KMS-11 (cell line): ENCODE results near the gene ACTA2.

Source experiments
- H2AFZ ChIP-seq: fragments of 200-600 bp; sonication (generic); 2 replicates; pipeline ENCODE4 v1.6.1; 2016; ENCODE audit warnings: antibody characterized with exemption, mixed run types, low read depth
- H3K27ac ChIP-seq: fragments of 200-600 bp; sonication (generic); 2 replicates; pipeline ENCODE4 v1.6.1; 2016; ENCODE audit warnings: mild to moderate bottlenecking, mixed run types
- H3K27me3 ChIP-seq: fragments of 200-600 bp; sonication (generic); 2 replicates; pipeline ENCODE4 v1.6.1; 2017; ENCODE audit warnings: mild to moderate bottlenecking, low read depth, mixed run types, moderate library complexity; ENCODE audit not compliant: insufficient read depth
- H3K36me3 ChIP-seq: fragments of 200-600 bp; sonication (generic); 2 replicates; pipeline ENCODE4 v1.6.1; 2017; ENCODE audit warnings: mild to moderate bottlenecking, mixed run types; ENCODE audit not compliant: insufficient read depth
- H3K4me1 ChIP-seq: fragments of 200-600 bp; sonication (generic); 2 replicates; pipeline ENCODE4 v1.6.1; 2016; ENCODE audit warnings: mild to moderate bottlenecking, low read depth, mixed run types; ENCODE audit not compliant: poor library complexity, severe bottlenecking
- H3K4me2 ChIP-seq: fragments of 200-600 bp; sonication (generic); 2 replicates; pipeline ENCODE4 v1.7.0; 2016; ENCODE audit warnings: mild to moderate bottlenecking, mixed run types
- H3K4me3 ChIP-seq: fragments of 200-600 bp; sonication (generic); IDR thresholded peaks from 2 replicates; pipeline ENCODE4 v1.6.1; 2017; ENCODE audit warnings: low read depth, low read length, mixed read lengths; ENCODE audit not compliant: insufficient read depth
- H3K79me2 ChIP-seq: fragments of 200-600 bp; sonication (generic); 2 replicates; pipeline ENCODE4 v1.6.1; 2016; ENCODE audit warnings: low read depth, mixed run types; ENCODE audit not compliant: insufficient read depth
- H3K9ac ChIP-seq: fragments of 200-600 bp; sonication (generic); 2 replicates; pipeline ENCODE4 v1.6.1; 2016; ENCODE audit warnings: mild to moderate bottlenecking, mixed run types
- H4K20me1 ChIP-seq: fragments of 200-600 bp; sonication (generic); 2 replicates; pipeline ENCODE4 v1.6.1; 2016; ENCODE audit warnings: mild to moderate bottlenecking, mixed run types; ENCODE audit not compliant: insufficient read depth
- TF ChIP-seq, protein P1 (sequence below): fragments of 200-600 bp; sonication (generic); conservative IDR thresholded peaks from 2 replicates; pipeline ENCODE4 v1.6.1; 2017; ENCODE audit warnings: low read depth, mild to moderate bottlenecking, antibody characterized with exemption, low read length, moderate library complexity, mixed read lengths

ACTA2 gene

DNA sequence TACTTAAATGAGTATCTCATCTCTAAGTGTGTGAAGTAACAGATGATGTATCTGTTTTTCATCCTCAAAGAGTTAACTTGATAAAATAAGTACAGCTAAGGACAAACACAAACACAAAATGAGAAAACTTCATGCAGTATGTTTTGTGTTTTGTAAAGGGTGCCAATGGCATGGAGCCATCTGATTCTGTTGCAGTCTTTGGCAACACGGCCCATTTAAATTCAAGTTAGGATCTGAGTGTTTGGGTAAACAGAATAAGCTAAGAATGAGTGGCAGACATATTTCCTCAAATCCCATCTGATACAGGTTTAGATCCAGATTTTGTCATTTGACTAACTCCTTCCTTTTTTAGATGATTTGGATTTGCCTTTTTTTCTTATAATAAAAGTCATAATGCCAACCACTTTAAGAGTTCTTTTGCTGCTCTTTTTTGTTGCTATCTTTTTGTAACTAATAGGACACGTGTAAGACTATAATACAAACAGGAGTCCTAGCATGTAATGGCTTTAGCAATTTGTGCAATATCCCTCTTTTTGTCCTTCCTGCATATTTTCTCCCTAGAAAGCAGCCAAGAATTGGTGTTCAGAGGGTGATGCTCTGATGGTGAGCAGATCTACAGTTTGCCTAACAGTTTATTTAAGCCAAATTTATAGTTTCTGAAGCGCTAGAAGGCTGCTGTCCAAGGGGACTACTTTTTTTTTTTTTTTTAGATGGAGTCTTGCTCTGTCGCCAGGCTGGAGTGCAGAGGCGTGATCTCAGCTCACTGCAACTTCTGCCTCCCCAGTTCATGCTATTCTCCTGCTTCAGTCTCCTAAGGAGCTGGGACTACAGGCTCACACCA lies 18.9 kb upstream of the ACTA2 start:
- Histone ChIP-seq H3K27ac (no peak overlapping the region), H3K4me1 (peaks cover 13% of the 10 kb centered on the region), H3K27me3 (no peaks in the 10 kb centered on the region), H4K20me1 (no peaks in the 10 kb centered on the region), H3K9ac (no peak overlapping the region), H3K4me2 (no peak overlapping the region), H2AFZ (no peak overlapping the region), H3K79me2 (no peaks in the 10 kb centered on the region), H3K36me3 (no peaks in the 10 kb centered on the region), H3K4me3 (no peak overlapping the region)
- TF ChIP-seq, protein P1, sequence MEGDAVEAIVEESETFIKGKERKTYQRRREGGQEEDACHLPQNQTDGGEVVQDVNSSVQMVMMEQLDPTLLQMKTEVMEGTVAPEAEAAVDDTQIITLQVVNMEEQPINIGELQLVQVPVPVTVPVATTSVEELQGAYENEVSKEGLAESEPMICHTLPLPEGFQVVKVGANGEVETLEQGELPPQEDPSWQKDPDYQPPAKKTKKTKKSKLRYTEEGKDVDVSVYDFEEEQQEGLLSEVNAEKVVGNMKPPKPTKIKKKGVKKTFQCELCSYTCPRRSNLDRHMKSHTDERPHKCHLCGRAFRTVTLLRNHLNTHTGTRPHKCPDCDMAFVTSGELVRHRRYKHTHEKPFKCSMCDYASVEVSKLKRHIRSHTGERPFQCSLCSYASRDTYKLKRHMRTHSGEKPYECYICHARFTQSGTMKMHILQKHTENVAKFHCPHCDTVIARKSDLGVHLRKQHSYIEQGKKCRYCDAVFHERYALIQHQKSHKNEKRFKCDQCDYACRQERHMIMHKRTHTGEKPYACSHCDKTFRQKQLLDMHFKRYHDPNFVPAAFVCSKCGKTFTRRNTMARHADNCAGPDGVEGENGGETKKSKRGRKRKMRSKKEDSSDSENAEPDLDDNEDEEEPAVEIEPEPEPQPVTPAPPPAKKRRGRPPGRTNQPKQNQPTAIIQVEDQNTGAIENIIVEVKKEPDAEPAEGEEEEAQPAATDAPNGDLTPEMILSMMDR: no peak

DNA sequence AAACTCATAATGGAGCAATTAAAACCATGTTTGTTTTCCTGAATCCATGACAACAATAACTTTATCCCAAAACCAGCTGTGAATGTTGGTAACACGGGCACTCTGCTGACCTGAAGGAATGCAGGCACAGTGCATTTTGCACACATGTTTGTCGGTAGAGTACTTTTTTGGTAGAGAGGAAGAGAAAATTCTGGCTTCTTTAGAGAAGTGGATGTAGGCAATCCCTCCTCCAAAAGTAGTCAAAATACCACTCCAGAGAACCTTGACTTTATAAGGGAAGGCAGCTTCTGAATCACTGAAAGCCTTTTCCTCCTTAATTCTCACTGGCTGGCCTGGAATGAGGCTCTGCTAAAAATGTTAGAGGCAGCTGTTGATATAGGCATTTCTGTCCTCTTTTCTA lies 15.8 kb upstream of the ACTA2 start:
- no peaks in the 10 kb centered on the region for H4K20me1 ChIP-seq
- no peaks in the 10 kb centered on the region for H3K27me3 ChIP-seq
- TF ChIP-seq, protein P1: no peak
- no peak overlapping the region for H3K27ac ChIP-seq
- no peaks in the 10 kb centered on the region for H3K36me3 ChIP-seq
- H3K4me2 ChIP-seq: no peak overlapping the region
- H3K4me1 ChIP-seq: no peaks in the 10 kb centered on the region
- H3K4me3 ChIP-seq: no peak overlapping the region
- H3K79me2 ChIP-seq: no peaks in the 10 kb centered on the region
- H3K9ac ChIP-seq: no peak overlapping the region
- no peak overlapping the region for H2AFZ ChIP-seq

DNA sequence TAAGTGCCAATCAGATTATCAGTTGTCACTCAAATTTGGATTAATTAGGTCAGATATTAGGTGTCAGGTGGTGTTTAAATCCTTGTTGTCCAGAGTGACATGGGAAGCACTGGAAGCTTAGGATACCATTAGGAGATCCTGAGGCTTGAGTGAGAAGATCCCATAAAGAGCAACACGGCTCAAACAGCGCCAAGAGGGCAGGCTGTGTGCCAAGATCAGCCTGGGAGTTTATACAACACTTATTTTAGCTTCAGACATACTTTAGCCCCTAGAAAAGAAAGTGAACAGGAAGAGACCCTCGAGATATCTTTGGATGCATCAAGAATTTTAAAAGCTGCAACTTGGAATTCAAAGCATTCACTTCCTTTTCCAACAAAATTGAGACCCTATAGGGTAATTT lies 14.2 kb upstream of the ACTA2 start:
- H3K27me3 ChIP-seq: no peaks in the 10 kb centered on the region
- no peak overlapping the region for H3K9ac ChIP-seq
- TF ChIP-seq, protein P1: no peak
- H3K4me3 ChIP-seq: no peak overlapping the region
- no peaks in the 10 kb centered on the region for H4K20me1 ChIP-seq
- no peaks in the 10 kb centered on the region for H3K79me2 ChIP-seq
- no peak overlapping the region for H3K4me2 ChIP-seq
- no peaks in the 10 kb centered on the region for H3K36me3 ChIP-seq
- H3K27ac ChIP-seq: no peak overlapping the region
- no peak overlapping the region for H2AFZ ChIP-seq
- peaks cover 8% of the 10 kb centered on the region for H3K4me1 ChIP-seq

DNA sequence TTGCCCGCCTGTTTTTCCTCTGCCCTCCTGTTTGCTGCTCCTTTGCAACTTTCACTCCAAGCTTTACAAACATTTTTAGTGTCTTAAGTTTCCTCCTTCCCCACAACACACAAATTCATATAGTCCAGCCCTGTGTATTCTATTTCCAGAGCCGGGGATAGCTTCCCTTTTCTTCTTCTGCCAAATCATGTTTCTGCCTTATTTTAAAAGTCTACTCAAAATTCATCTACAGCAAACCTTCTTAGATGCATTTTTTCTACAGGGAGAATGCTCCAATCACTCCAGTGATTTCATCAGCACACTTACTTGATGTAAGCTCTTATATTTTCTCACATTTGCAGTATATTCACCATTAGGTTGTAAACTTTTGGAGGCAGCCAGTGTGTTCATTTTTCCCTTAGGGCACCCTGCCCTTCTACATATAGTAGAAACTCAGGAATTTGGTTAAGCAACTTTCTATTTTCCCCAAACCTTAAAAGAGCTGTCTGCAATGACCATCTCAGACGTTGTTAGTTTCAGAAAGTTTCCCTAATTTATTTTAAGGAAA lies 12.4 kb upstream of the ACTA2 start:
- no peaks in the 10 kb centered on the region for H4K20me1 ChIP-seq
- no peak overlapping the region for H3K9ac ChIP-seq
- TF ChIP-seq, protein P1: no peak
- no peak overlapping the region for H2AFZ ChIP-seq
- H3K4me2 ChIP-seq: no peak overlapping the region
- no peaks in the 10 kb centered on the region for H3K27me3 ChIP-seq
- H3K4me1 ChIP-seq: peaks cover 8% of the 10 kb centered on the region
- H3K27ac ChIP-seq: no peak overlapping the region
- no peaks in the 10 kb centered on the region for H3K36me3 ChIP-seq
- H3K4me3 ChIP-seq: no peak overlapping the region
- no peaks in the 10 kb centered on the region for H3K79me2 ChIP-seq
